ENCODE results near the gene FMNL2. TPM values are rescaled to one million over a fixed set of nuclear protein-coding genes. Genes with fewer than 3 reads are reported as not detected.

The FMNL2 gene
- total RNA-seq, 4 donors from 2014 or later, result 23.5 to 28.0 (median 23.8) TPM

DNA sequence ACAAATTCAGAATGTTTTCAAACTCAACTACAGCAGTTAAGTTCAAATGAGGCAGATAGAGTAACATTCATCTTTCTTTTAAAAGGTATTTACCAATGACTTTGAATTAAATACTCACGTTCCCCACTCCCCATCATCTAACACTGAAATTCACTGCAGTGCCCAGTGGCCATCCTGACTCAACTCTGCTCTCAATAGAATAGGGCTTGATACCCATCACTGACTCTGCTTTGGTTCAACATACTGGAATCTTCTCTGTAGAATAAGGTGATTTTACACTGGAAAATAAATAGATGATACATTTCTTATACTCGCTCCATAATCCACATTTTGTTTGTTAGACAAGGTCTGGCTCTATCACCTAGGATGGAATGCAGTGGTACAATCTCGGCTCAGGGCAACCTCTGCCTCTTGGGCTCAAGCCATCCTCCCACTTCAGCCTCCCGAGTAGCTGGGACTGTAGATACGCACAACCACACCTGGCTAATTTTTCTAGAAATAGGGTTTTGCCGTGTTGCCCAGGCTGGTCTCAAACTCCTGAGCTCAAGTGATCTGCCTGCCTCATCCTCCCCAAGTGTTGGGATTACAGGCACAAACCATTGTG is 315.9 kb downstream of the FMNL2 start:
- Histone ChIP-seq H3K4me3 (no peak overlapping the region), H3K27me3 (no peaks in the 10 kb centered on the region), H3K4me1 (peaks cover 12 to 25% (median 25%) of the 10 kb centered on the region in 4 donors), H3K27ac (replicated peaks in 1 of 4) (no peak overlapping the region), H3K36me3 (peaks cover 10 to 48% (median 22%) of the 10 kb centered on the region in 4 donors), H3K9me3 (no peaks in the 10 kb centered on the region)
- intact Hi-C loops (cut with DNase I), result no loop called here
- DNase-seq (ENCODE audit: extremely low spot score), result no peak
- TF ChIP-seq POLR2AphosphoS5 (IDR thresholded peaks at IDR 0.05) (peak in 1 of 2 donors; percentile 9), EP300 (IDR thresholded peaks at IDR 0.05) (no peak)
- 89% methylated on average over 6 of the region's 6 CpGs for whole genome bisulfite sequencing

DNA sequence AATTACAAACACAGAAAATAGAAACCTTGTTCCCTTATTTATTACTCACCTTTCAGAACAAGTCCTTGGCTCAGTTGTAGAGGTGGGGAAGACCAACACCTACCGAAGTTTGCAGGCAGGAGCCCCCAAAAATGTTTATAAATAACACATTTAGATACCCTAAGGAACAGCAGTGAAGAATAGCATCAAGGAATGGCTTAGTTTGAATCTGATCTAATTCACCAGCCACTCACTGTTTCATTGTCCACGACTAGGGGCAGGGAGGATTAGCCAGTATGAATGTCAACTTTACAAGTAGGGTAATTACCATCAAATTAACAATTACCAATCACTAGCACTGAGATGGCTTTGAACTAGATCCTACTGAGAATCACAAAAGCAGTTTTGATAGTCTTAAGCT is 316.9 kb downstream of the FMNL2 start:
- peaks cover 10 to 19% (median 18%) of the 10 kb centered on the region in 4 donors for H3K4me1 ChIP-seq
- intact Hi-C loops (cut with DNase I), result no loop called here
- no peak for DNase-seq (ENCODE audit: extremely low spot score)
- no peak overlapping the region for H3K4me3 ChIP-seq
- H3K27me3 ChIP-seq, result no peaks in the 10 kb centered on the region
- H3K27ac ChIP-seq (replicated peaks in 1 of 4), result no peak overlapping the region
- H3K36me3 ChIP-seq, result peaks cover 18 to 58% (median 31%) of the 10 kb centered on the region in 4 donors
- TF ChIP-seq POLR2A (IDR thresholded peaks at IDR 0.05; ENCODE audit: low read depth), result no peak
- no peak for TF ChIP-seq EP300 (IDR thresholded peaks at IDR 0.05)
- TF ChIP-seq, protein P1, sequence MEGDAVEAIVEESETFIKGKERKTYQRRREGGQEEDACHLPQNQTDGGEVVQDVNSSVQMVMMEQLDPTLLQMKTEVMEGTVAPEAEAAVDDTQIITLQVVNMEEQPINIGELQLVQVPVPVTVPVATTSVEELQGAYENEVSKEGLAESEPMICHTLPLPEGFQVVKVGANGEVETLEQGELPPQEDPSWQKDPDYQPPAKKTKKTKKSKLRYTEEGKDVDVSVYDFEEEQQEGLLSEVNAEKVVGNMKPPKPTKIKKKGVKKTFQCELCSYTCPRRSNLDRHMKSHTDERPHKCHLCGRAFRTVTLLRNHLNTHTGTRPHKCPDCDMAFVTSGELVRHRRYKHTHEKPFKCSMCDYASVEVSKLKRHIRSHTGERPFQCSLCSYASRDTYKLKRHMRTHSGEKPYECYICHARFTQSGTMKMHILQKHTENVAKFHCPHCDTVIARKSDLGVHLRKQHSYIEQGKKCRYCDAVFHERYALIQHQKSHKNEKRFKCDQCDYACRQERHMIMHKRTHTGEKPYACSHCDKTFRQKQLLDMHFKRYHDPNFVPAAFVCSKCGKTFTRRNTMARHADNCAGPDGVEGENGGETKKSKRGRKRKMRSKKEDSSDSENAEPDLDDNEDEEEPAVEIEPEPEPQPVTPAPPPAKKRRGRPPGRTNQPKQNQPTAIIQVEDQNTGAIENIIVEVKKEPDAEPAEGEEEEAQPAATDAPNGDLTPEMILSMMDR (IDR thresholded peaks at IDR 0.05), result no peak
- no peak for TF ChIP-seq POLR2AphosphoS5 (IDR thresholded peaks at IDR 0.05)
- no peaks in the 10 kb centered on the region for H3K9me3 ChIP-seq
- WGBS, result 92% methylated on average over 2 of the region's 2 CpGs

DNA sequence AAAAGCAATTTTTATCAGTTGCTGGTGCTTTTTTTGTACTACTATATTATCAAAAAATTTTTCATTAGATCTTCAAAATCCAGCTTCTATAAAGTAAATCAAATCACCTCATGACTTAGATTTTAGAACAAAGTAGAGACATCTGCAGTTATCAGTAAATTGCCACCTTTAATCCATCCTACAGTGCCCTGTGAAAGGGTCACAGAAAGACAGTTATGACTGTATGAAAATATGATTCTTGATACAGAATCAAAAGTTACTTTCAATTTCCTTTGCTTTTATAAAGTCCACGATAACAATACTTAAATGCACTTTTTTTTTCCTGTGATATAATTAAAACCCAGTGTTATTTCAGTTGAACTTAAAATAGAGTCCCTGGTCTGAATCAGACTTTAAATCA is 320.9 kb downstream of the FMNL2 start:
- no peak for DNase-seq (ENCODE audit: extremely low spot score)
- peaks cover 46 to 92% (median 60%) of the 10 kb centered on the region in 4 donors for H3K36me3 ChIP-seq
- H3K27me3 ChIP-seq, result no peaks in the 10 kb centered on the region
- intact Hi-C loops (cut with DNase I), result no loop called here
- no peaks in the 10 kb centered on the region for H3K9me3 ChIP-seq
- H3K27ac ChIP-seq (replicated peaks in 1 of 4), result no peak overlapping the region
- H3K4me1 ChIP-seq, result no peaks in the 10 kb centered on the region
- WGBS, result 74% methylated on average over 1 of the region's 1 CpG
- no peak overlapping the region for H3K4me3 ChIP-seq
- TF ChIP-seq EP300 (IDR thresholded peaks at IDR 0.05), result no peak

DNA sequence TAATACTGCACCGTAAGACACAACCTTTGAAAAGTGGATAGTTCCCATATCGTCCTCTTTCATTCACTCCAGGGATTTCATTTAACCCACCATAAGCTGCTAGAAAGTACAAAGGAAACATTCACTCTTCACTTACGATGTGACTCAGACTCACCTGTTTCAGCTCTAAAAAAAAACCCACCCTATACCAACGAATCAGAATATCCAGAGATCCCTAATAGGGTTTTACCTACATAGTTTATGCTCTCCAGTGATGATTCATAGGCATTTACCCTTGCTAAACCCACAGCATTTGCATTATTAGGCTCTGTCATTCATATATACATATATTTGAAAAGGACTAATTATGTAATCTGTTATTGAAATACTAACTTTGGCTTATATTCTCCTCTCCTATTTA is 322.1 kb downstream of the FMNL2 start:
- no peak overlapping the region for H3K4me3 ChIP-seq
- H3K9me3 ChIP-seq, result no peaks in the 10 kb centered on the region
- no peaks in the 10 kb centered on the region for H3K4me1 ChIP-seq
- WGBS, result 84% methylated on average over 4 of the region's 4 CpGs
- no peak overlapping the region for H3K27ac ChIP-seq (replicated peaks in 1 of 4)
- H3K36me3 ChIP-seq, result peaks cover 57 to 93% (median 69%) of the 10 kb centered on the region in 4 donors
- no peak for DNase-seq (ENCODE audit: extremely low spot score)
- no peaks in the 10 kb centered on the region for H3K27me3 ChIP-seq
- intact Hi-C loops (cut with DNase I), result no loop called here
- TF ChIP-seq POLR2AphosphoS5 (IDR thresholded peaks at IDR 0.05) (no peak), POLR2A (IDR thresholded peaks at IDR 0.05; ENCODE audit: low read depth) (no peak), EP300 (IDR thresholded peaks at IDR 0.05) (no peak)
- TF ChIP-seq, protein P1 (IDR thresholded peaks at IDR 0.05), result no peak

DNA sequence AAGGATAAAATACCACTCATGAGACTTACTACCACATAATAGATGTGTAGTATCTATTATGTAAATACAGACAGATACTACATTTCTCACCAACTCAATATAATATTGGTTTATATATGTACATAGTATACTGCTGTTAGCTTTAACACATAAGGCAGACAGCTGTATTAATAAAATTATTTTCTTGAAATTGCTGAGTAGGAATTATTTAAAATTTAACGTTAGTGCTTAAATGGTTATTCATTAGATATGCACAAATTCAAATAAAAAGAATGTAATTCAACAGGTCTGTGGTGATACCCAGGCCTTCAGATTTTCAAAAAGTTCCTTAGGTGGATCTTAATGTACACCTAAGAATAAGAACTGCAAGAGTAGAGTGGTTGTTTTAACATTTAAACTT is 323.2 kb downstream of the FMNL2 start:
- H3K27ac ChIP-seq (replicated peaks in 1 of 4), result no peak overlapping the region
- WGBS, result 89% methylated on average over 1 of the region's 1 CpG
- intact Hi-C loops (cut with DNase I), result no loop called here
- DNase-seq (ENCODE audit: extremely low spot score), result no peak
- H3K4me1 ChIP-seq, result no peaks in the 10 kb centered on the region
- no peak overlapping the region for H3K4me3 ChIP-seq
- TF ChIP-seq EP300 (IDR thresholded peaks at IDR 0.05) (no peak), POLR2AphosphoS5 (IDR thresholded peaks at IDR 0.05) (no peak), POLR2A (IDR thresholded peaks at IDR 0.05; ENCODE audit: low read depth) (no peak)
- TF ChIP-seq, protein P1 (IDR thresholded peaks at IDR 0.05), result no peak
- H3K36me3 ChIP-seq, result peaks cover 68 to 93% (median 80%) of the 10 kb centered on the region in 4 donors
- H3K9me3 ChIP-seq, result no peaks in the 10 kb centered on the region
- no peaks in the 10 kb centered on the region for H3K27me3 ChIP-seq

DNA sequence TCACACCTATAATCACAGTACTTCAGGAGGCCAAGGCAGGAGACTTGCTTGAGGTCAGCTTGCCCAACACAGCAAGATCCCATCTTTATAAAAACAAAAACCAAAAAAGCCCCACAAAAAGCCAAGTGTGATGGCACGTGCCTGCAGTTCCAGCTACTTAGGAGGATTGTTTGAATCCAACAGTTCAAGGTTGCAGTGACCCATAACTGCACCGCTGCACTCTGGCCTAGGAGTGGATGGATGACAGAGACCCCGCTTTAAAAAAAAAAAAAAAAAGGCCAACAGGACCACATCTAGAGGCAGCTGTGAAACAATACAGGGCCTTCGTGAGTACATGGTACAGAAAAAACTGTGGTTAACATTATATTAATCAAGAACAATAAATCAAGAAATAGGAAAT is 326.1 kb downstream of the FMNL2 start:
- WGBS, result 94% methylated on average over 4 of the region's 4 CpGs
- no peak for DNase-seq (ENCODE audit: extremely low spot score)
- H3K27me3 ChIP-seq, result no peaks in the 10 kb centered on the region
- peaks cover 62 to 100% (median 91%) of the 10 kb centered on the region in 4 donors for H3K36me3 ChIP-seq
- no peaks in the 10 kb centered on the region for H3K4me1 ChIP-seq
- H3K4me3 ChIP-seq, result no peak overlapping the region
- no peak overlapping the region for H3K27ac ChIP-seq (replicated peaks in 1 of 4)
- no peaks in the 10 kb centered on the region for H3K9me3 ChIP-seq
- intact Hi-C loops (cut with DNase I), result no loop called here
- TF ChIP-seq POLR2A (IDR thresholded peaks at IDR 0.05; ENCODE audit: low read depth), result no peak
- TF ChIP-seq EP300 (IDR thresholded peaks at IDR 0.05), result no peak
- TF ChIP-seq POLR2AphosphoS5 (IDR thresholded peaks at IDR 0.05), result no peak
- TF ChIP-seq, protein P1 (IDR thresholded peaks at IDR 0.05), result no peak

All from esophagus muscularis mucosa (tissue), 4 donors.